OCI-LY7 (cell line): Measurements from ENCODE around the gene L3MBTL1. TPM values are rescaled to one million over a fixed set of nuclear protein-coding genes. Genes with fewer than 3 reads are reported as not detected.

Experiments
- BruUV-seq: library from RNA; stranded (reverse); fragments of 400-500 nt; replicated peaks from 2 replicates; lab custom pipeline; 2021; lab: Mats Ljungman, UMichigan
- CTCF ChIA-PET: fragments of 300-600 bp; sonication (Branson Sonifier 250); formaldehyde crosslinking; loops from one replicate; lab custom pipeline; 2022; ENCODE audit warnings: antibody characterized with exemption; ENCODE audit not compliant: unreplicated experiment; lab: Charles Lee
- POLR2A ChIA-PET: fragments of 300-600 bp; sonication (Branson Sonifier 250); formaldehyde crosslinking; loops from one replicate; lab custom pipeline; 2022; ENCODE audit warnings: antibody characterized with exemption; lab: Charles Lee
- DNase-seq: peaks from one replicate; pipeline ENCODE4 v3.0.0-alpha.2; 2015; ENCODE audit warnings: low spot score
- H2AFZ ChIP-seq: fragments of 200-600 bp; sonication (generic), shearing (Covaris generic); 2 replicates; pipeline ENCODE4 v1.6.1; 2014; ENCODE audit warnings: mild to moderate bottlenecking, antibody characterized with exemption, low read length, moderate library complexity
- H3K27ac ChIP-seq: fragments of 200-600 bp; sonication (generic); 2 replicates; pipeline ENCODE4 v1.5.1; 2014; ENCODE audit warnings: mixed run types, low read depth, mild to moderate bottlenecking, moderate library complexity, low read length, inconsistent platforms; ENCODE audit not compliant: poor library complexity, severe bottlenecking
- H3K36me3 ChIP-seq: fragments of 200-600 bp; sonication (generic); 2 replicates; pipeline ENCODE4 v1.6.1; 2014; ENCODE audit warnings: mild to moderate bottlenecking, antibody characterized with exemption, low read length, moderate library complexity, mixed read lengths; ENCODE audit not compliant: insufficient read depth
- H3K4me1 ChIP-seq: fragments of 200-600 bp; sonication (generic); 2 replicates; pipeline ENCODE4 v1.5.1; 2014; ENCODE audit warnings: mild to moderate bottlenecking, low read length; ENCODE audit not compliant: insufficient read depth, poor library complexity, severe bottlenecking
- H3K4me2 ChIP-seq: fragments of 200-600 bp; sonication (generic); 2 replicates; pipeline ENCODE4 v1.6.1; 2014; ENCODE audit warnings: mild to moderate bottlenecking, low read length
- H3K4me3 ChIP-seq: fragments of 200-600 bp; sonication (generic); 2 replicates; pipeline ENCODE4 v1.5.1; 2014; ENCODE audit warnings: mild to moderate bottlenecking, low read depth, low read length; ENCODE audit not compliant: poor library complexity, severe bottlenecking
- H3K79me2 ChIP-seq: fragments of 200-600 bp; sonication (generic); 2 replicates; pipeline ENCODE4 v1.6.1; 2016; ENCODE audit warnings: low read depth, mild to moderate bottlenecking, low read length, moderate library complexity, mixed read lengths; ENCODE audit not compliant: insufficient read depth
- H3K9me2 ChIP-seq: fragments of 200-600 bp; sonication (generic); 2 replicates; pipeline ENCODE4 v1.6.1; 2016; ENCODE audit warnings: mild to moderate bottlenecking, low read length, mixed read lengths; ENCODE audit not compliant: insufficient read depth
- H3K9me3 ChIP-seq: fragments of 200-600 bp; sonication (generic); 2 replicates; pipeline ENCODE4 v1.6.1; 2014; ENCODE audit warnings: mild to moderate bottlenecking, mixed run types, low read length, mixed read lengths
- H4K20me1 ChIP-seq: fragments of 200-600 bp; sonication (generic); 2 replicates; pipeline ENCODE4 v1.6.1; 2014; ENCODE audit warnings: mild to moderate bottlenecking, antibody characterized with exemption, low read length, moderate library complexity, mixed read lengths; ENCODE audit not compliant: insufficient read depth
- EZH2phosphoT487 ChIP-seq: fragments of 200-600 bp; sonication (generic); IDR thresholded peaks from 2 replicates; pipeline ENCODE4 v1.6.1; 2018; ENCODE audit warnings: low read depth, borderline replicate concordance, mild to moderate bottlenecking, mixed run types, antibody characterized with exemption, low read length, moderate library complexity, mixed read lengths
- intact Hi-C: fragments of 100-400 bp; cut with micrococcal nuclease; formaldehyde crosslinking; loops from one replicate; pipeline ENCODE4 v1.10.0; 2022; ENCODE audit not compliant: unreplicated experiment
- total RNA-seq, 2 experiments: library from RNA; depleted of rRNA in 1 of 2; stranded (reverse); fragments of >200 nt in 1 of 2; shearing (Covaris generic) in 1 of 2; gene quantifications; 2 replicates each; pipeline ENCODE4 v1.2.3, GENCODE V29; 2014 to 2022
- TF ChIP-seq, protein P1 (sequence below): fragments of 200-600 bp; sonication (generic); conservative IDR thresholded peaks from 2 replicates; pipeline ENCODE4 v1.5.1; 2014; ENCODE audit warnings: mild to moderate bottlenecking, antibody characterized with exemption, low read length, moderate library complexity, mixed read lengths

L3MBTL1 gene
- total RNA-seq, 2 experiments from 2014 or later = 22.4 to 27.8 TPM

DNA sequence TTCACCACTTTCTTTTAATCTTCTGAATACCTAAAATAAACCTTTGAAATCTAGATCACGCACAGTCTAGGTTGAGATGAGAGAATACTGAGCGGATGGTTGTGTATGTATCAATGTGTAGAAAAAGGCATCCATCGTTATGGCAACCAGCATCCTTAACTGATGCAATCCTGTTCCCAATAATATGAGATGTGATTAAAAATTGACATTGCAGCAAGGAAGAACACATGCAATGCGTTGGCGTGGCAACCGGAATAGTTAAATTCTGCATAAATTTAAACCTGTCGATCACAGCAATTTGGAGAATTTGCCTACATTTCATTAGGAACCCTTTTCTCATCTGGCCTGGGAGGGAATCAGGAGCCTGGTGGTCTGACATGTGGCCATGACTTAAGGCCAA lies 1.3 kb upstream of the L3MBTL1 start:
- H3K36me3 ChIP-seq = no peaks in the 10 kb centered on the region
- no peaks in the 10 kb centered on the region for H3K9me3 ChIP-seq
- BruUV-seq = no TSS peak
- no peak overlapping the region for H3K4me2 ChIP-seq
- no peak overlapping the region for H3K27ac ChIP-seq
- POLR2A ChIA-PET = interaction anchor here (0.6 kb wide), 1 partner anchor 52 kb away, joined by 3 read pairs; no protein-coding TSS in a partner anchor
- H3K9me2 ChIP-seq = no peaks in the 10 kb centered on the region
- H3K4me3 ChIP-seq = no peak overlapping the region
- H3K4me1 ChIP-seq = no peaks in the 10 kb centered on the region
- intact Hi-C loops = no loop called here
- CTCF ChIA-PET = no interaction called here
- H3K79me2 ChIP-seq = no peaks in the 10 kb centered on the region
- no peak for DNase-seq
- TF ChIP-seq EZH2phosphoT487 = no peak
- TF ChIP-seq, protein P1, sequence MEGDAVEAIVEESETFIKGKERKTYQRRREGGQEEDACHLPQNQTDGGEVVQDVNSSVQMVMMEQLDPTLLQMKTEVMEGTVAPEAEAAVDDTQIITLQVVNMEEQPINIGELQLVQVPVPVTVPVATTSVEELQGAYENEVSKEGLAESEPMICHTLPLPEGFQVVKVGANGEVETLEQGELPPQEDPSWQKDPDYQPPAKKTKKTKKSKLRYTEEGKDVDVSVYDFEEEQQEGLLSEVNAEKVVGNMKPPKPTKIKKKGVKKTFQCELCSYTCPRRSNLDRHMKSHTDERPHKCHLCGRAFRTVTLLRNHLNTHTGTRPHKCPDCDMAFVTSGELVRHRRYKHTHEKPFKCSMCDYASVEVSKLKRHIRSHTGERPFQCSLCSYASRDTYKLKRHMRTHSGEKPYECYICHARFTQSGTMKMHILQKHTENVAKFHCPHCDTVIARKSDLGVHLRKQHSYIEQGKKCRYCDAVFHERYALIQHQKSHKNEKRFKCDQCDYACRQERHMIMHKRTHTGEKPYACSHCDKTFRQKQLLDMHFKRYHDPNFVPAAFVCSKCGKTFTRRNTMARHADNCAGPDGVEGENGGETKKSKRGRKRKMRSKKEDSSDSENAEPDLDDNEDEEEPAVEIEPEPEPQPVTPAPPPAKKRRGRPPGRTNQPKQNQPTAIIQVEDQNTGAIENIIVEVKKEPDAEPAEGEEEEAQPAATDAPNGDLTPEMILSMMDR = no peak
- no peak overlapping the region for H2AFZ ChIP-seq
- no peaks in the 10 kb centered on the region for H4K20me1 ChIP-seq

DNA sequence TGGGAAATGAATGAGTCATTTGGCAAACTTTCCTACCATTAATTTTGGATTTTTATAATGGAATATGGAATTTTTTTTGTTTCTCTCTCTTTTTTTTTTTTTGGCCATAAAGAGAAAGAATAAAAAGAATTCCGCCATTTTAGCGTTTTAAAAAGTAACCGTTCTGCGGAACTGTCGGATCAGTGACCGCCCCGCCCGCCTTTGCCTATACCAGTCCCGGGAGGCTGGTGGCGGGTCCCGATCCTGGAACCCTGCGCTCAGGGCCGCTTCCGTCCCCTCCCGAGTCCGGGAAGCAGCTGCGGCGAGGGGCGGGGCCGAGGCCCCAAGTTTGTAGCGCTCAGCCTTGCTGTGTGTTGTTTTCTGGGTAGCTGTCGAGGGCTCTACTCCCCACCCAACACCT lies 609 bp downstream of the L3MBTL1 start:
- POLR2A ChIA-PET = interaction anchor here (0.6 kb wide), 1 partner anchor 1149 kb away, joined by 3 read pairs; no protein-coding TSS in a partner anchor
- intact Hi-C loops = no loop called here
- H2AFZ ChIP-seq = no peak overlapping the region
- BruUV-seq = no TSS peak
- H3K9me3 ChIP-seq = no peaks in the 10 kb centered on the region
- H4K20me1 ChIP-seq = no peaks in the 10 kb centered on the region
- no peaks in the 10 kb centered on the region for H3K36me3 ChIP-seq
- CTCF ChIA-PET = no interaction called here
- peaks cover 2% of the 10 kb centered on the region for H3K4me1 ChIP-seq
- no peaks in the 10 kb centered on the region for H3K79me2 ChIP-seq
- H3K27ac ChIP-seq = no peak overlapping the region
- no peak overlapping the region for H3K4me3 ChIP-seq
- no peak for DNase-seq
- TF ChIP-seq, protein P1 = no peak
- no peak for TF ChIP-seq EZH2phosphoT487
- H3K9me2 ChIP-seq = no peaks in the 10 kb centered on the region
- no peak overlapping the region for H3K4me2 ChIP-seq

DNA sequence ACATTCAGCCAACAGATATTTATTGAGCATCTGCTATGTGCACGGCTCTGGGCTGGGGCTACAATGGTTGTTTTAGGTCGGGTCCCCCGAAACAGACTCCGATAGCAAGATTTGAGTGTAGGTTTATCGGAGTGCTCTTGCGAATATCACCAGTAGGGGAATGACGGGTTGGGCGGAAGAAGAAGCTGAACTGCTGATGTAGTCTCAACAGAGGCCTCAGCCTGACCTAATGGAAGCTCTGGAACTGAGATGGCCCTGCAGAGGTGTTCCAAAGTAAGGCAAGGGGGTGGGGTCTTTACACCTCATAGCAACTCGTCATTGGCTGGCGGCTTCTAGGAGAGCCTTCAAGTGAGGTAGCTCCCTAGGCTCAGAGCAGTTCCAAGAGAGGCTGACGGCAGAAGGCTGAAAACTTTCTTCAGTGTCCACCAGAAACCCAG lies 1.1 kb downstream of the L3MBTL1 start:
- BruUV-seq = no TSS peak
- Histone ChIP-seq H2AFZ (no peak overlapping the region), H3K79me2 (no peaks in the 10 kb centered on the region), H3K36me3 (no peaks in the 10 kb centered on the region), H3K4me3 (no peak overlapping the region), H3K4me2 (no peak overlapping the region), H3K9me3 (no peaks in the 10 kb centered on the region), H3K4me1 (peaks cover 5% of the 10 kb centered on the region), H3K9me2 (no peaks in the 10 kb centered on the region), H4K20me1 (no peaks in the 10 kb centered on the region), H3K27ac (no peak overlapping the region)
- CTCF ChIA-PET = no interaction called here
- DNase-seq = no peak
- TF ChIP-seq, protein P1 = no peak
- TF ChIP-seq EZH2phosphoT487 = no peak
- POLR2A ChIA-PET = interaction anchor here (0.6 kb wide), 1 partner anchor 1149 kb away, joined by 3 read pairs; no protein-coding TSS in a partner anchor
- intact Hi-C loops = no loop called here
